C4-2B (cell line): Measurements from ENCODE around the gene MROH7.

Experiments used
- H3K27ac ChIP-seq: fragments of 450-650 bp; 2 replicates; pipeline ENCODE4 v1.5.1; 2017
- CTCF ChIP-seq: fragments of 450-650 bp; conservative IDR thresholded peaks from 2 replicates; pipeline ENCODE4 v1.5.1; 2017; ENCODE audit warnings: mild to moderate bottlenecking
- ZFX ChIP-seq: fragments of 450-650 bp; IDR thresholded peaks from 2 replicates; pipeline ENCODE4 v1.6.1; 2017

MROH7 gene

GRCh38 chr1:54606096-54606989 is 35.2 kb upstream of the MROH7 start:
- no peak overlapping the region for H3K27ac ChIP-seq
- no peak for TF ChIP-seq ZFX
- TF ChIP-seq CTCF, result no peak

- TF ChIP-seq CTCF (no peak), ZFX (no peak)
- no peak overlapping the region for H3K27ac ChIP-seq
Measured at GRCh38 chr1:54606990-54607325, 34.6 kb upstream of the MROH7 start.

- H3K27ac ChIP-seq, result no peak overlapping the region
- TF ChIP-seq CTCF, result no peak
- TF ChIP-seq ZFX, result no peak
Measured at GRCh38 chr1:54607821-54608565, 33.6 kb upstream of the MROH7 start.

- H3K27ac ChIP-seq, result no peak overlapping the region
- TF ChIP-seq ZFX, result no peak
- TF ChIP-seq CTCF, result no peak
Measured at GRCh38 chr1:54608566-54609230, 32.9 kb upstream of the MROH7 start.

GRCh38 chr1:54609301-54609921 is 32.2 kb upstream of the MROH7 start:
- TF ChIP-seq ZFX (no peak), CTCF (no peak)
- no peak overlapping the region for H3K27ac ChIP-seq

GRCh38 chr1:54610048-54610447 is 31.5 kb upstream of the MROH7 start:
- H3K27ac ChIP-seq, result no peak overlapping the region

More at GRCh38 chr1:54610048-54610447, 31.5 kb upstream of the MROH7 start:
- TF ChIP-seq ZFX, result no peak
- no peak for TF ChIP-seq CTCF
